Activated CD8-positive, alpha-beta memory T cell treated with anti-CD3 and anti-CD28 coated beads, Interleukin-2, amount 50 U/mL, for 4 hours (primary cell): ENCODE results near the gene ATP8A2.
A peak's percentile ranks its signal among the peaks of the same experiment; 100 is the strongest.
"Not testable (repeated sequence)": the region's sequence is repeated elsewhere in the genome, so short reads cannot be mapped to it uniquely, and the experiment has no call there.

ENCODE experiments used
- DNase-seq: peaks from one replicate; pipeline ENCODE4 v3.0.0-alpha.2; 2020

Gene ATP8A2

DNA sequence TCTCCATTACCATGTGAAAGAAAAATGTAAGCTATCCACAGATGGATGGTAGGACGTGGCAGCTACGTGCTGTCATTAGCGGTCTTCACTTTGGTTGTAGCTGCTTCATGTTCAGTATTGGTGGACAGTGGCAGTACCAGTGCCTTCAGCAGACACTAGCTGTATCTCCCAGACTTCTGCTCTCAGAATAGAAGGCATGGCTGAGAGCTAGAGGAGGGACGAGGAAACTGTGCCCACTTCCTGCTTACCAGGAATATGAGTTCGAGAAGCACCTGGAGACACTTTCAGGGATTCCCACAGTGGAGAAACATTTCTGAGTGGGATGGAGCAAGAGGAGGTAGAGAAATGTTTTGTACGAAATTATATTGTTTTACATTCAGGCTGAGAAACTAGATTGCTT lies 686.9 kb downstream of the ATP8A2 start:
- DNase-seq: no peak

DNA sequence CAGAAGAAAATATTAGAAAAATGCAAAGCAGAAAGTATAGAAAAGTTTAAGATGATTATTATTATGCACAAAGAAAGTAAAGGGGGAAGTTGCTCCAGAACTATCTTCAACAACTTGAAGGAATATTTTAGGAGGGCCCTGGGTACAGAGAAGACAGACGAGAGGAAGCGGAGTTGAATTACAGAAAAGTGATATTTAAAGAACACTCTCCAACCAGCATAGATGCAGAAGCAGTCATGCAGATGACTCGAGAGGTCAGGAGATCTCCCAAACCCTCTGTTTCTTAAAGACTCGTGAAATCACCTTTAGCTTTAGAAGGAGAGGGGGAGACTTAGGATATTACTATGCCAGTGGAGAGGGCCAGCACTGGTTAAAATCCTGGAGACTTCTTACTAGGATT lies 688.6 kb downstream of the ATP8A2 start:
- DNase-seq: no peak

DNA sequence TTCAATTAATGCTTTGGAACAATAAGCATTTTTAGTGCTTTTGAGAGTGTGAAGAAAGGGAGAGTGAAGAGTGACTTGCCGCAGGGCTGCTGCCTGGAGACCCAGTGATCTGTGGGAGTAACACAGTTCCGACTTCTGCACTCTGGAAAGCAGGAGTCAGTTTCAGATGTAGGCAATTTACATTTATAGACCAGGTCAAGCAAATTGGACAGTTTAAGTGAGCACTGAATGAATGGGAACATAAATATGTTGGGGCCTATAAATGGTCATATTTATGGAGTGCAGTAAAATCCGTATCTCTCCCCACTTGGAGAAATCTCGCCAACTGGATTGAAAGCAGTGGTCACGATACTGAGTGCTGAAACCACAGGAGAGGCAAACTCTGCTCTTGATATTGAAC lies 689.5 kb downstream of the ATP8A2 start:
- no peak for DNase-seq

DNA sequence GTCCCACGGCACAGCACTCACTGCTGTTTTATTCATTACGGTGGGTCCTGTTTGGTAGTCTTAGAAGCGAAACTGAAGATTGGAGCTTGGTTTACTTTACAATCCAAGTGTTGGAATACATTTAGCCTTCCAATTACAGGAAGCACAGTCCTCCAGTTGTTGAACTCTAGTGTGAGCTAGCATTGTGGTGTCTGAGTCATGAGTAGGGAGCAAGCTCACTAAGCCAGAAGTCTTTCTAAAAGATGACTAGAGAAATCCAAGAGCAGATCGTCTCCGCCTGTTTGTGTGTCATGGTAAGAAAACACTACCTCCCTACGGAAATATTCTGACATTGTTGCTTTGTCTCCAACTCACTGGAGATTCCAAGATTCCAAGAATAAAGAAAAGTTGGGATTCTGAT lies 690.2 kb downstream of the ATP8A2 start:
- no peak for DNase-seq

GRCh38 chr13:26062853-26063444 lies 691.2 kb downstream of the ATP8A2 start:
- peak; percentile 36 for DNase-seq

DNA sequence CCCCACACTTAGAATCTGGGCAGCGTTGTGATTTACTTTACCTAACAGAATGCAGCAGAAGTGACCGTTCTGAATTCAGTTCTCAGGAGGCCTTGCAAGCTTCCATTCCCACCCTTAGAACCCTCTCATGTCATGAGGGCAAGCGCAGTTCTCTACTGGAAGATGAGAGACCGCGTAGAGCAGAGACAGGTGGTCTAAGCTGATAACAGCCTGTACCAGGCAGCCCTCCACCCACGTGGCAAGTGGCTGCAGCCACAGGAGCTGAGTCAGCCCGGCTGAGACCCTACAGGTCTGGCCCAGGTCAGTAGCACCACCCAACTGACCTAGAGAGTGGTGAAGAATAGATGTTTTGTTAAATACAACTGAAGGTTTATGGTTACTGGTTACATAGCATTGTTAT lies 694.7 kb downstream of the ATP8A2 start:
- DNase-seq: not testable (repeated sequence)

- DNase-seq: no peak
These were observed 695.8 kb downstream of the ATP8A2 start for GRCh38 chr13:26067601-26068000.

GRCh38 chr13:26068372-26068771 lies 696.6 kb downstream of the ATP8A2 start:
- not testable (repeated sequence) for DNase-seq

DNA sequence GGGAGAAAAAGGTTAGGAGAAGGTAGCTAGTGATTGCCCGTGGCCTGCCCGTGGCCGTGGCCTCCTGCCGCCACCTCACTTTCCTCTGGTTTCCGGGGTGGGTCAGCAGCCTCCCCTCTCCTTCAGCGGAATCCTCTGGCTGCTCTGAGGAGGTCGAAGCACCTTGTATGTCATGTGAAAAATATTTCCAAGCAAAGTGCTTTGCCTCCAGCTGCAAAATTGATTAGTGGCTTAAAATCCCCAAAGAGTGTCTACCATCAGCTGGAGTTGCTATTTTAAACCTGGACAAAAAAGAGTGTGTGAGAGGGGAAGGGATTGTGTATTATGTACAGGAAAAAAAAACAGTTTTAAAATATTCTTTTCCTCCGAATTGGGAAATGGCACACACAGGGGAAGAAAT lies 697.9 kb downstream of the ATP8A2 start:
- DNase-seq: not testable (repeated sequence)

GRCh38 chr13:26071691-26072090 lies 699.9 kb downstream of the ATP8A2 start:
- no peak for DNase-seq

- DNase-seq: not testable (repeated sequence)
These were observed 700.6 kb downstream of the ATP8A2 start for GRCh38 chr13:26072335-26072734.

DNA sequence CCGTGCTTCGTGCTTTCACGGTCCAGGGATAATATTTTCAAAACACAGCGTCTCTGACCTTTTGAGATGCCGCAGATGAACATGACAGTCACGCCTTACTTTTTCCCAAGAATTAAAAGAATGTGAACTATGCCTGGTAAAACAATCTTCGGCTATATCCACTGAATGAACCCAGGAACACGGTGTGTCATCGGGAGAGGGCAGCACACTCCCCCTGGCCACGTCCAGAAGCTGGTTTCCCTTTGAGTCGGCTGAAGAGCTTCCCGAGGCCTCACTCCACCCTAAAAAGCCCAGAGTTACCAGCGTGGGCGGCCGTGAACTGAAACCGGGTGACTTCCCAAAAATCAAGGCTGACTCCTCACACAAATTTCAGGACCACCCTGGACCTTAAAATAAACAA lies 702.9 kb downstream of the ATP8A2 start:
- no peak for DNase-seq
